Amygdala (tissue), 56 donors: ENCODE results near the gene DUS3L.

Source experiments
- DNase-seq, 56 donors: peaks; one replicate each; lab custom pipeline; 2025; lab: John Stamatoyannopoulos, UW

Gene DUS3L

GRCh38 chr19:5801796-5802619 lies 11.0 kb upstream of the DUS3L start:
- peak in 5 of 56 donors; percentile 4 to 55 (median 26) for DNase-seq

GRCh38 chr19:5800361-5801270 lies 9.7 kb upstream of the DUS3L start:
- no peak for DNase-seq

DNA sequence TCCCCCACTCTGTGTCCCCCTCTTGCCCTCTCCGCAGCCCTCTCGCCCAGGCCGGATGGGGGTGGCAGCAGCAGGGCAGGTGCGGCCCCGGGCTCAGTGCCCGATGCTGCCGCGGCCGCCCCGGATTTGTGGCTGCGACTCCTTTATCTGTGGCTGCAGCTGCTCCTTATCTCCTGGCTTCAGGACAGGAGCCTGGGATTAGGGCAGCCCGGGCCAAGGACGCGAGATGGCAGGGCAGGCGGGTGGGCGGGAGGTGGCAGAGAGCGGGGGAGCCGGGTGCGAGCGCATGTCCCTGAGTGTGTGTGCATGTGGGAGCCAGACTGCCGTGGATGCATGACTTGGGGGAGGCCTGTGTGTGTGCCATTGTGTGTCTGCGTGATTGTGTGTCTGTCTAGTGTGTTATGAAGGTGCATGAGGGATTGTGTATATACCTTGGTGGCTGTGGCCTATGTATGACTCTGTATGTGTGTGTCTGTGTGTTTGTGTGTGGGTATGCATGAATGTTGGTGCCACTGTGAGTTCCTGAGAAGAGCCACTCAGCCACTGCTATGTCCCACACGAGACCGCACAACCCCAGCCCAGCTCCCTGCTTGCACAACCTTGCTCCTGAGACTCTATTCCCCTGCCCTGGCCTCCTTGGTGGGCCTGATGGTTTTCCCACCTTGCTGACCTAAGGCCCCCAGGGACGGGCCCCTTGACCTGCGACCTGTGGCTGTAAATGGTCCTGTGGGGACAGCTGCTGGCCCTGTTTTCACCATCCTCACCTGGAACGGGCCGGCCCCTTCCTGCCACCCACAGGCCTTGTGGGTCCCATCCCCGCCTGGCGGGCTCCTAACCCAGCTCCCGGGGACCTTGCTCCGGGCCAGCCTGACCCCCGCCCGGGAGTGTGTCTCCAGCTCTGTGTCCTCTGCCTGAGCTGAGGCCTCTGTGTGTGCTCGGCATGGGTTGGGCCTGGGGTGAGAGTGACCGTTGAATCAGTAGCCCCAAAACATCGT lies 8.6 kb upstream of the DUS3L start:
- no peak for DNase-seq

DNA sequence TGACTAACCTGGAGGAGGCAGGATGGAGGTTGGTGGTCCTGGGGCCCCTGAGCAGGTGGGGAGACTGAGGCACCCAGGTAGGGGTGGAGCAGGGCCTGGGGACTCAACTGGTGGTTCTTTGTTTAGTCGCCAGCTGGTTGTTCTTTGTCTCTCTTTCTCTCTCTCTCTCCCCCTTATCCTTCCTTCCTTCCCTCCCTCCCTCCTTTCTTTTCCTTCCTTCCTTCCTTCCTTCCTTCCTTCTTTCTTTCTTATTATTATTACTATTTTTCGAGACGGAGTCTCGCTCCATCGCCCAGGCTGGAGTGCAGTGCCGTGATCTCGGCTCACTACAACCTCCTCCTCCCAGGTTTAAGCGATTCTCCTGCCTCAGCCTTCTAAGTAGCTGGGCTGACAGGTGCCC lies 7.3 kb upstream of the DUS3L start:
- no peak for DNase-seq

- DNase-seq: no peak
Measured at GRCh38 chr19:5795382-5795919, 4.5 kb upstream of the DUS3L start.

DNA sequence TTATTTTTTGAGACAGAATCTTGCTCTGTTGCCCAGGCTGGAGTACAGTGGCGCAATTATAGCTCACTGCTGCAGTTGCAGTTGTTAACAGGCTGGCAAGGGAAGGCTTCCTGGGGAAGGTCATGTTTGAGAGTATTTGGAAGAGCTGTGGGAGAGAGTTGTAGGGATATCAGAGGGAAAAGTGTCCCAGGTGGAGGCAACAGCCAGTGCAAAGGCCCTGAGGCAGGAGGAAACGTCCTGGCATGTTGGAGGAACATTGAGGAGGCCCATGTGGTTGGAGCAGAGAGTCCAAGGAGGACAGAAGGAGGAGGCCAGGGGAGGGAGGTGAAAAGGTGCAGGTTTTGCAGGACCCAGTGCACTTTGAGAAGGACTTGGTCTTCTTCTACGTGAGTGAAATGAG lies 2.2 kb upstream of the DUS3L start:
- no peak for DNase-seq

DNA sequence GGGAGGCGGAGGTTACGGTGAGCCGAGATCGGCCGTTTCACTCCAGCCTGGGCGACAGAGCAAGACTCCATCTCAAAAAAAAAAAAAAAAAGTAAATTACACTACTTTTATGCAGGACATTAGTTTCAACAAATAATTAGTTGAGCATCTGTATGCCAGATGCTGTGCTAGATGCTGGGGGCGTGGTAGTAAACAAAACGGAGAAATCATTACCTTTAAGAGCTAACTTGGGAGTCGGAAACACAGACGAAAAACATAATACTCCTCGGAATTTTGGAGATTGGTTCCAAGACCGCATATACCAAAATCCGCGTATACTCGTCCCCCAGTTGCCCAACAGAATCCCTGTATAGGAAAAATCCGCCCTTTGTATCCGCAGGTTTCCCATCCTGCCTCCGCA lies 1.3 kb upstream of the DUS3L start:
- no peak for DNase-seq

- DNase-seq: no peak
Measured at GRCh38 chr19:5789886-5790558, 941 bp downstream of the DUS3L start.

DNA sequence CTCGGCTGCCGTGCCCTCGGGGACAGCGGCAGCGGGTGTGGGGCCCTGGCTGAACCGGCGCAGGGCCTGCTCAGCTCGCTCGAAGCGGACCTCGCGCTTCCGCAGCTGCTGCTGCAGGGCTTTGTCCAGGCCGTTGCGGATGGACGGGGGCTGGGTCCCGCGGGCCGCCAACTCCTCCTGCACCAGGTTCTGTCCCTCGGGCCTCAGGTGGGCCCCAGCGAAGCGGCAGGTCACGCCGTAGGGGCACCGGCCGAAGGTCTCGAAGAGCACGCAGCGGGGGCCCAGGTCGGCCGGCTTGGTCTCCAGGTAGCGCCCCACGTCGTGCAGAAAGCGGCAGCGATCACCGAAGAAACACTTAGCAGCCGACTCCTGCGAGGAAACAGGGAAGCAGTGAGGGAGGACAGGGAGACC lies 1.6 kb downstream of the DUS3L start:
- DNase-seq: no peak

- DNase-seq: no peak
Measured at GRCh38 chr19:5788422-5788821, 2.5 kb downstream of the DUS3L start.

GRCh38 chr19:5787409-5788182 lies 3.4 kb downstream of the DUS3L start:
- no peak for DNase-seq

GRCh38 chr19:5786593-5787408 lies 4.2 kb downstream of the DUS3L start:
- no peak for DNase-seq

DNA sequence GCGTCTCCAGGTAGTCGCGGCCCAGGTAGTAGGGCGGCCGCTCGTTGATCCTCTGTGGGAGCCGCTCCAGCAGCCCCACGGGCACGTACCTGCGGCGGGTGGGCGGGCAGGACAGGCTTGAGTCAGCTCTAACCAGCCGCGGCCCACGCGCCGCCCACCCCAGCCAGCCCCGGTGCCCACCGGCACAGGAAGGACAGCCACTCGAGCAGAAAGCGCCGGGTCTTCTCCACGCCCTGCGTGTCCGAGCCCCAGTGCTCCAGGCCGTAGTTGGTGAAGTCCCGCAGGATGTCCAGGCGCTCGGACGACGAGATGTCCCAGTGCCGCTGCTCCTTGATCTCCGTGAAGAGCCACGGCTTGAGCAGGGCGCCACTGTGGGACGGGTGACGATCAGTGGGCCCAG lies 5.5 kb downstream of the DUS3L start:
- no peak for DNase-seq

GRCh38 chr19:5784581-5785147 lies 6.3 kb downstream of the DUS3L start, which contains the start of gene PRR22:
Gene PRR22, minus strand, starts transcription at chr19:5784746. Its CDS starts 86 bp downstream, at chr19:5784660.
- no peak for DNase-seq

GRCh38 chr19:5782945-5783919 lies 7.7 kb downstream of the DUS3L start:
- no peak for DNase-seq

DNA sequence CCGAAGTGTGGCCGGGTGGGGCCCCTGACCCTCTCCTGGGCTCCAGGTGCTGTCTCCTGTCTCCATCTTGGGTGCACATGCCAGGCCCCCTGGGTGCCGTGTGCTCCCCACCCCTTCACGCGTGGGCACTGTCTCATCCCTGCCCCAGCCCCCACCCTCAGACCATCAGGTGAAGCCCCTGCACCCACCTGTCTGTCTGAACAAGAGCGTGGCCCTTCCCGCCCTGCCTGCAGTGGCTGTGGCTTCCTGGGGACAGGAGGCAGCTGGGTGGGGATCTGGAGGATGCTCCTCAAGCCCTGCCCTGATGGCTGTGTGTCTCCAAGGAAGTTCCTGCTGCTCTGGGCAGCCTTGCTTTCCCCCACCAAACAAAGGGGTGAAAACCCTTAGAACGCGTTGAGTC lies 8.6 kb downstream of the DUS3L start:
- DNase-seq: no peak
